H1 (cell line): ENCODE data around the gene TBC1D22A. TPM values are rescaled to one million over a fixed set of nuclear protein-coding genes. Genes with fewer than 3 reads are reported as not detected.

Source experiments
- ASH2L ChIP-seq: fragments of 200-600, 300-600 bp; sonication (generic); IDR thresholded peaks from one replicate; pipeline ENCODE4 v1.7.1; 2017; ENCODE audit warnings: low read length
- CHD2 ChIP-seq: IDR thresholded peaks from 2 replicates; pipeline ENCODE4 v1.6.1; 2012; ENCODE audit warnings: low read length, improper control_type of control experiment
- CREB1 ChIP-seq: IDR thresholded peaks from 2 replicates; pipeline ENCODE4 v1.6.1; 2012; ENCODE audit warnings: inconsistent platforms
- PHF8 ChIP-seq: fragments of 200-600 bp; sonication (generic); conservative IDR thresholded peaks from 2 replicates; pipeline ENCODE4 v1.7.1; 2012; ENCODE audit warnings: low read depth, mild to moderate bottlenecking, inconsistent platforms, low read length, moderate library complexity
- polyA plus RNA-seq, 7 experiments: library from polyadenylated mRNA; depleted of rRNA in 3 of 7; stranded (reverse) in 5 of 7; unstranded in 2 of 7; fragments of >200 nt in 5 of 7; fragments of 200-250 nt in 2 of 7; gene quantifications; 1 replicate in 5 of 7; 2 replicates in 1 of 7; 4 replicates in 1 of 7; pipeline versions ENCODE4 v1.2.1 to v1.2.3, GENCODE V29; 2011 to 2013; ENCODE audit warnings: missing spikeins in 2 of 7, mixed read lengths in 2 of 7
- total RNA-seq: library from RNA; stranded (reverse); fragmentation: NEBNext Ultra II Directional; extraction: Animal tissue kit (Norgen Biotek cat#: 25700); gene quantifications from 2 replicates; pipeline ENCODE4 v1.2.1, GENCODE V29; 2021

TBC1D22A gene
- total and polyA plus RNA-seq, 2 of the 8 experiments (the other 6 are each of a cell fraction or from before 2014, with no cell fraction given) = 11.9 to 18.4 TPM

DNA sequence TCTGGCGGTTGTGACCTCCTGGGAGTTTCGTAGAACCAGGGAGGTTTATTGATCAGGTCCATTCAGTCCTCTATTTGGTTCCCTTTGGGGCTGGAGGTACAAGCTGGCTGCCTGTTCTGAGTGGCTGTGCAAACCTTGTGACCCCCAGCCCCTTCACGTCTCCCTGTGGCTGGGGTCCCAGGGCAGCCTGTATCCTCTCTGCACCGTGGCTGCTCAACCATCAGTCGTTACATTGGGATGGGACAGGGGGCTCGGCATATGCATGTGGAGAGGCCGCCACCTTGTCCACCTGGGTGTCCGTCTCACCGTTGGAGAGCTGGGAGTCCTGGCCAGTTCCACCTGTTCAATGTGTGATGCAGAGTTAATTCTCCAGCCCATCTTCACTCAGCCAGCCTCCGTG, 195.7 kb downstream of the TBC1D22A start (continued):
- no peak for TF ChIP-seq ASH2L
- TF ChIP-seq PHF8 = no peak
- no peak for TF ChIP-seq CHD2
- TF ChIP-seq CREB1 = no peak
- TF ChIP-seq, all 59 proteins: peak for 0
